GM18511 (cell line): ENCODE data around the gene EPYC.
A peak's percentile ranks its signal among the peaks of the same experiment; 100 is the strongest.

Experiments
- ATAC-seq: cut with Tn5 transposase; IDR thresholded peaks from one replicate; pipeline ENCODE4 v1.9.1; 2021; ENCODE audit warnings: mild to moderate bottlenecking, moderate library complexity; ENCODE audit not compliant: unreplicated experiment

EPYC gene

DNA sequence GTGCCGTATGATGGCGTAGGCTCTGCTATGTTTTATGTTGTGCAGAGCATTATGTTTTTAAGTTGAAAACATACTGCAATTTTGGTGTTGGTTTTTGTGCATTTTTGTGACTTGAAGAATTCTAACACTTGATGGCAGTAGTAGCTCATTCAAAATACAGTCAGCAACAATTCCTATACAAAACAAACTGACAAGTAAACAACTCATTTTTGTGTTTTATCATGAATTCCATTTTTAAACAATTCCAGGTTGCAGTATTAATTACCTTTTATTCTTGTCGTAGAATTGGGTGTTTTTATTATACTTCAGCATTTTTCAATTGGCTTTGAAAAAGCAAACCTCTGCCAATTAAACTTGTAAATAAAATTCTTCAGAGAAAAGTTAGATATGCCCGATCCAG lies 45.7 kb downstream of the EPYC start:
- ATAC-seq: no peak

DNA sequence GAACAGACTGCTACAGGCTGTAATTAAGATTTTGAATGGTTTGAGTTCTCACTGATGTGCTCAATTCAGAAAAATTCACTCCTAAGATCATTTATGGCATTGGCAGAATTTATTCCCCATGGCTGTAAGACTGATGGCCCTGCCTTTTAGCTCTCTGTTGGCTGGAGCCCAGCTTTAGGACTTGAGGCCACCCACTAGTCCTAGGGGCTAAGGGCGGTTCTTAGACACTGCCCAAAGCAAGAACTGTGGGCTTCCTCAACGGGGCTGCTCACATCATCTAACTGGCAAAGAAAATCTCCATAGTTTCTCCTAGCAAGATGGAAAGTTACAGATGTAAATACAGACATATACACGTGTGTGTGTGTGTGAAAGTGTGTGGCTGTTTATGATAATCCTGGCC lies 46.4 kb downstream of the EPYC start:
- no peak for ATAC-seq

DNA sequence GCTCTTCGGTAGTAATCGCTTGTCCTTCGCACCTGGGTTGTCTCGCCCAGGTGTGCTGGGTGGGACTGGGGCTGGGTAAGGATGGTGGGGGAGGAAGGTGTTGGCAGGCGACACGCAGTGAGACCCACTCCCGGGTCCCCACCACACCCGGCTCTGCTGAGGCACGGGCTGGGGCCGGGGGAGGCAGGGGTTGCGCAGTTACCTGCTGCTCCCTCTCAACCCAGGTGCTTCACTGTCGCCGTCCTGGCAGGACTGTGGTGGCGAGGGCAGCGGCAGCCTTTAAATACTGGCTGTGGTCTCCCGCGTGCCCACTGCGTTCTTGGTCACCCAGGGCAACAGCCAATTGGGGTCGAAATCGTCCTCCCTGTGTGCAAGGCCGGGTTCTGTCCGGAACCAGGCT lies 49.9 kb downstream of the EPYC start, which contains the start of gene CCER1:
Gene CCER1, minus strand, starts transcription at position 256 of the 400 bp plus-strand sequence. CDS start 434 bp downstream, outside the sequence.
- no peak for ATAC-seq

DNA sequence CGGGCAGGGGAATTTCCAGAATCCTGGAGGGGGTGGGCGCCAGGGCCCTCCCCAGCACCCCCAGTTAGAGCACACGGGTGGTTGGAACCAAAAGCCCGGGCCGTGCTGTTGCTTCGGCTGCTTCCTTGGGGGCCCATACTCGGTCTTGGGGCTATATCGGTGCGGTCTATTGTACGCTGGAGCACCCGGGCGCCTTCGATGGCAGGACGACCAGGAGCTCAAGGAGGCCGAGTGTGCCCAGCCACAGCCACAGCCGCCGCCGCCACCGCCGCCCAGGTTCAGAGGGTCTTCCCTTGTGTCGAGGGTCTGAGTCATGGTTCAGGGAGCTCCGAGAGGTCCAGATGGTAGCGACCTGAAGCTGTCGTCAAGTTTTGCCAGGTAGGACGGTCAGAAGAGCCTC lies 50.3 kb downstream of the EPYC start:
- ATAC-seq: no peak

DNA sequence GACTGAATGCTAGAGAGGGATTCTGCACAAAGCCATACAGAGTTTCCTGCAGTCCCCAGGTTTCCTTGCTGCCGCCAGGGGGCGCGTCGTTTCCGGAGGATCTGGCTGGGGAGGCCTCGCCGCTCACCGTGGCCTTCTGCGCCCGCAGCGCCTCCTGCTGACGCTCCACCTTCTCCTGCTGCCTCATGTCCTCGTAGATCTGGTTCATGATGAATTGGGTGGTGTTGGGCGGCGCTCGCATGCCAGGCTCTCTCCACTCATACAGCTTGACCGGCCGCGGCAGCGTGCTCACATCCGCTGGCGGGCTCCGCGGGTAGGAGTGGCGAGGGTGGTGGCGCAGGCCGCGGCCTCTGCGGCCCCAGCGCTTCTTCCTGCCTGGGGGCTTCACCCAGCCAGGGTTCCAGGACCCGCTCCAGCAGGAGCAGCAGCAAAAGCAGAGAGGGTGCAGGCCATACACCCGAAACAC lies 50.8 kb downstream of the EPYC start:
- ATAC-seq: peak; percentile 73

DNA sequence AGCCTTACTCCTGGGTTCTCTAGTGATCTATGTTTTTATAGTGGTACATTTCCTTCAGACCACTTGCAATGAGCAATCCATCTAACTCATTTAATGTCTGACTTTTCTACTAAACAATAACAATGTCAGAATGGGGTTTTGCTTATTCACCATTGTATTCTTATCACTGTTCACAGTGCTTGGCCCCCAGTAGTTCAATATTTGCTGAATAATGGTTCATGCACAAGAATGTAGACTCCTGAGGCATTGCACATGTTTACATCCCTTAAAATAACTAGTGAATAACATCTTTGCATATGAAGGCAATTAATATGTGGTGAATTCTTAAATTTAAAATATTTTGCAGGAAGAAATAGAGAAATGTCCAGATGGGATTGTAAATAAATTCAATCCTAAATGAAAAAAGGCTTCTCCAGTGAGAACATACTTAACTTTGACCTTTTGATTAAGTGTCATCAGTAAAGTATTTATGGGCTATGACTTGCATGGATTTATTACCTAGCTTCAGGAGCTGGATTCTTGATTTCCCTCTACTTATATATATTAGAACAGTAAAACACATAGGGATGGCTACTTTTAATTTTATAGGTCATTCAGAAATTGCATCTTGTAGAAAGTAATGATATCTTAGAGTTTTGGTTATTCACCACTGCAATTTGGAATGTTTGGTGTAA lies 53.2 kb downstream of the EPYC start:
- no peak for ATAC-seq

DNA sequence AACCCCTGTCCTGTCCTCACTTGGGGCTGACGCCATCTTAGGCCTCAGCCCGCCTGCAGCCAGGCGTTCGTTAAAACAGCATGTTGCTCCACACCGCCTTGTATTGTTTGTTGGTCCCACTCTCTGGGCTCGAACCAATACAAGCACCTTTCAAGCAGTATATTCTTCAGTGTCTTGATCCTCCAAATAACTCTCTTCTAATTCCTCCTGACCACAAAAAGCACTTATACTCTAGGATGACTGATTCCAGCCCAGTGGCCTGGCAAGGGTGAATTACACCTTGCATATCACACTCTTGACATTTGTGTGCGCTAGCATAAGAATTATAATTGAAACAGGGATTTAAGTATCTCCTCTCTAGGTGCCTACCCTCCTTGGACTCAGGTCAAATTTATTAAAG lies 56.9 kb downstream of the EPYC start:
- no peak for ATAC-seq

DNA sequence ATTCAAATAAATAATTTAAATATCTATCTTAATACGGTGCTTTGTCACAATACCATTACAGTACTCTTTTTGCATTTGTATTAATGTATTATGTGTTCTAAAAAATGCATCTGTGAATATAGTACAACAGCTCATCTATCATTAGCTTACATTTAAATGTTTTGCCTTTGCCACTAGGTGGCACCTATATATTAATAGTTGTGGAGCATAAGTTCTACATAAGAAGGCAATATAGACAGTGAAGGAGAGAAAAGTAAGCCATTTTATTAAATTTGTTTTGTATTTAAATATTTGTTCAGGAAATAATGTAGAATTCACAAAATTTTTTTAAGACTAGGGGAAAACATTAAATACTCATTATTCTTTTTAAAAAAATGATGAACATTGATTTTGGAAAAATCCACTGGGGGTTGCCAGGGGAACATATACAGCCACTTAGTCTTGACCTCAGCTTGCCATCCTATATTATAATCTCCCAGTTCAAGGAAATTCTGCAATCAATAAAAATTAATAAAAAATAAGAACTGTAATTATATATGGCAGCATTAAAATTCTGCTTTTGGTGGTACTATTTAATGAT lies 59.6 kb downstream of the EPYC start:
- ATAC-seq: peak; percentile 83

DNA sequence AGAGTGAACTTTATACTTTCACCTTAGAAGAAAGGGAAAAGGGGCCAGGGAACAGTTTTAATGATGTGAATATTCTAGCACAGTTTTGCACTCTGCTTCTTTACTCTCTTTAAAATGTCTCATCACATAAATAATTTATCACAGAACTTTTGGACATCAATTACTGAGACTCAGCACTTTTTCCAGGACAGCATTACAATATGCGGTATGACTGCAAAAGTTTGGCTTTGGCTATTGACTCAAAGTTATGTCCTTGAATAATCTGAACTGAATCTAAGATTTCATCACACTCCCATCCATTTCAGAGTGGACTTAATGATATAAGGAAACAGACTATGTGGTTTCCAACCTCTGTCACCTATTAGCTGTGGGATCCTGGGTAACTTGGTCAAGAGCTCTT lies 61.5 kb downstream of the EPYC start:
- no peak for ATAC-seq

DNA sequence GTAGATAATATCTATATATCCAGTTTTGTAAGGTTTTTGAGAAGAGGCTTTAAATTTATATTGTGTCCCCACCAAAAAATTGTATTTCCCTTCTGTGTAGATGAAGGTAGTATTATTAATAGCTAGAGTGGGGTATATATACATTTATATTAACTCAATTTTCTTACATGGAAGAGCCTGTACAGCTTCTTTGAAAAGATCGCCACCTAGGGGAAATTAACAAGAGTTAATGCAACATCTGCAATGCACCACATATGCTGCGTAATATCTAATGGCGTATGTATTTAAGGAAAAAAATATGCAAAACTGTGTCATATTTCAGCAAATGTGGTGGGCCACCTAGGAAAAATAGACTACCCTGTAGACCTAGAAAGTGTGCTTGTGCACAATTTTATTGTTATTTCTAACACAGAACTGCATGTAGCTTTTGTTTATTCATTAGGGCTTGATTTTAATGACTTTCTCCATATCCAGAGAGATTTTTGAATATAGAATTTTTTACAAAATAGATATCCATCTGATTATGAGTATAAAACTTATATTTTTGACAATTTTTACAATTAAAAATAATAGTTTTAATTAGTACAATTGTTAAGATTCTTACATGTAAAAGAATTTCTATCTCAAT lies 63.8 kb downstream of the EPYC start:
- peak; percentile 81 for ATAC-seq

DNA sequence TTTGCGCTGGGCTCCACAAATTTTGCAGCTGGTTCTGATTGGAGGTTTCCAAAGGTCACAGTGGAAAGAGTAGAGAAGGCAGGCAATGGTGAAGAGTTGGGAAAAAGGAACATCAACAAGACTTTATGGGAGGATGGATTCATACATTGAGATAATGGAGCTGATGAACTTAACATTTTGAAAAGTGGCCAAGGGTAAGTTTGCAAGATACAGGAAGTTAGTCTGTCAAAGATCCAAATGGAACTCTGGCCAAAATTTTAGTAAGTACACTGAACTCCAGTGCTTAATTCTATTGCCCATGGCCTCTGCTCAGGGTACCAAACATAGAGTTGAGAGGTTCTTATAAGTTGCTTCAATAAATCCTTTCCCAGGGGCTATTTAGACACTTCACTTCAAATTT lies 65.4 kb downstream of the EPYC start:
- ATAC-seq: no peak

DNA sequence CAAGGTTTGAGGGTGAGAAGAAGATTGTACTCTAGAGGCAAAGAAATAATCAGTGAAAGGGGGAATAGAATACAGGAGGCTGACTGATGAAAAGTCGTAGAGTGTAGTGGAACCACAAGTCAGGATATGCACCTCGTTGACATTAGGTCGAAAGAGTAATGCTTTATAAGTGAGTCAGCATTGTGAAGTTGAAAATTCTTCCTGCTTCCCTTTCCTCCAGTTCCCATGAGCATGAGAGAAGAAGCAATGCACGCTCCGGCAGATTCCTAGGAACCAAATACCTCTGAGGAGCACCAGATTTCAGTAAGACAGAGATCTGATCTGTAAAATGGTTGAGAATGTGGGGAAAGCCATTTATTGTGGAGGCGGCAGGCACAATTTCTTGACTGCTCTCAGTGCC lies 66.3 kb downstream of the EPYC start:
- ATAC-seq: no peak

DNA sequence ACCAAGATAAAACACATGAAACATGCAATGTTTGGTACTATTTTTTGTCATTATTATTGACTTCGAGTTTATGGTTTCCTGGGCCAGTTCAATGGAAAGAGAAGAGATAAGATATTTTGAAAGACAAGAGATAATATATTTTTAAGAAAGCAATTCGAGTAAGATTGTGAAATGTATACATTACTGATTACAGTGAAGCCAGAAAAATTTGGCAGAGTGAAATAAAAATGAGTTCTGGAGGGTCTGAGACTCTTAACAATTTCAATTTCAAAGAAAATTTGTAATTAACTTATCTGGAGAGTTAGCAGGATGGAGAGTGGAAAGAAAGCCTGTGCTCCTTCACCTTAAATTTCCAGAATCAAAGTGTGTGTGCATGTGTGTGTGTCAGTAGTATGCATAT lies 67.1 kb downstream of the EPYC start:
- no peak for ATAC-seq

DNA sequence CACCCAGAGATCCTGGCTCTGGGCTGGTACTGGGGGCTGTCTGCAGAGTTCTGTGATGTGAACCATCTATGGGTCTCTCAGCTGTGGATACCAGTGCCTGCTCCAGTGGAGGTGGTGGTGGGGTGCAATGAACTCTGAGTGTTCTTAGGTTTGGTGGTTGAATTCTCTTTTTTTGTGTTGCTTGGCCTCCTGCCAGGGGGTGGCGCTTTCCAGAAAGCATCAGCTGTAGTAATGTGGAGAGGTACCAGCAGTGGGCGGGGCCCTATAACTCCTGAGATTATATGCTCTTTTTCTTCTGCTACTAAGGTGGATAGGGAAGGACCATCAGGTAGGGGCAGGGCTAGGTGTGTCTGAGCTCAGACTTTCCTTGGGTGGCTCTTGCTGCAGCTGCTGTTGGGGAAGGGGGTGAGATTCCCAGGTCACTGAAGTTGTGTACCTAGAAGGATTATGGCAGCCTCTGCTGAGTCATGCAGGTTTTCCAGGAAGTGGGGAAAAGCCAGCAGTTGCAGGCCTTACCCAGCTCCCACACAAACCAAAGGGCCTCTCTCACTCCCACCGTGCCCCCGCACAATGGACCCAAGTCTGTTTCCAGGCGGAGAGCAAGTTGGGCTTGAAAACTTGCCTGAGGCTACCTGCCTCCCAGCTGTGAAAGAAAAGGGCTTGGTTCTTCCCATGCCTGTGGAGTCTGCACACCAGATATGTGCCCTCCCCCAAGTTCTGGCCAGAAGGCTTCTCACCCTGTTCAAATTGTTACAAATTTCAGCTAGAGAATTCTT lies 68.4 kb downstream of the EPYC start:
- ATAC-seq: no peak

DNA sequence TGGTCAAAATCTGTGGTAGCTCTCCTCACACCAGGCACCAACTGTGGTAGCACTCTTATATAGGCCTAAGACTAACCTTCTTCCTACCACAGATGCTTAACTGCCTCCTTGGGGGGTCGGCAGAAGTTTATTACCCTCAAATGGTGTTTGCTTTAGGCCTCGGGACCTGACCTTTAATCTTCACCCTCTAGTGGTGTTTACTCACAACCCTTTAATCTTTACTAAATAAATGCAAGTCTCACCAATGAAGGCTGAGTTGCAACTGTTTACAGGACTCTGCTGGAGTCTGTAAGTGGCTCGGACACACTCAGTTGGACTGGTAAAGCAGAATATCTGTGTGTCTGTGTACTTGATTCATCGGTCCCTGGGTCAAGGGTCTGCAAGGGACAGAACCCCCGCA lies 79.2 kb downstream of the EPYC start:
- ATAC-seq: no peak

DNA sequence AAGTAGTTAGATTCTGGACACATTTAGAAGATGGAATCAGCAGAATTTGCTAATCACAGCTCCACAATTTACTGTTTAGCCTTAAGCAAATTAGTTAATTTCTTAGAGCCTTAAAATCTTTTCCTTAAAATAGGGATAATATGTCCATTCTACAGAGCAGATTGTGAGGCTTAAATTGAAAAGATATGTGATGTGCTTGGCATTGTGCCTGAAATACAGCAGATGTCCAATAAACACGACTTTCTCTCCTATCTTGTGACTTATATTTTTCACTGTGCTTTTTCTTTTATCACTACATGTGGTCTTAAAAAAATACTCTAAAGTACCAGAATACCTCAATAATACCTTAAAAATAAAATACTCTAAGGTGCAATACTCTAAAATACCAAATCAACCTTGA lies 80.4 kb downstream of the EPYC start:
- ATAC-seq: no peak

DNA sequence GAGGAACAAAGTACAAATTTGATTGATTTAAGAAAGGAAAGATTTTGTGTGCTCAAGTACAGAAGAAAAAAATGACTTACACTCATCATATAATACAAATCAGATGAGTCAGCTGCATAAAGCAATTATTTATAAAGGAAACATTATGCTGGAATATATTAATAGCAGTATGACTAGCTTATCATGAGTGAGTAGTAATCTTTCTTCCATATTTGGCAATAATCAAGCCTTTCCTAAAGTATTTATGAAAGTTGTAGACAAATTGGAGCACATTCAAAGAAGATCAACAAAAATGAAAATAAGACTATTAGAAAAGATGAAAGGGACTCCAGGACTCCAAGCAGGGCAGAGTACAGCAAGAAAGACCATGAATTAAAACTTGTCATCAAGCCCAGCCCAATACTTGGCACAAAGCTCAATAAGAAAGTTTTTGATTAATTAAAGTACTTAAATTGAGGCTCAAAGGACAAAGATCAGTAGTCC lies 82.6 kb downstream of the EPYC start:
- ATAC-seq: no peak

DNA sequence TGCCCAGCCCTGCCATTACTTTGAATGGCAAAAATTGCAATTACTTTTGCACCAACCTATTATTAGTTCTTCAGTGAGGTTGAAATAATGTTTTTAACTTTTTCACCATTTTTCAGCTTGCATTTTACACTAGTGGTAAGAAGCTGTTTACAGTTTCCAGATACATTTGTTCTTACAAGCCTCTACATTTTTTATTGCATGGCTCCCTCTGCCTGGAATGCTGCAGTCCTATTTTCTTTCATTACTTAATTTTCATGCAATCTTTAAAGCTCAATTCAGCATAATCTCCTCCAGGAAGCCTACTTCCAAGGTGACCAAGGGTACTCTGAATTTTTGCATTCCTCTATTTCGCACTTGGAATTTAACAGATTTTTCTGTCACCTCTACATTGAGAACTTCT lies 83.2 kb downstream of the EPYC start:
- no peak for ATAC-seq

DNA sequence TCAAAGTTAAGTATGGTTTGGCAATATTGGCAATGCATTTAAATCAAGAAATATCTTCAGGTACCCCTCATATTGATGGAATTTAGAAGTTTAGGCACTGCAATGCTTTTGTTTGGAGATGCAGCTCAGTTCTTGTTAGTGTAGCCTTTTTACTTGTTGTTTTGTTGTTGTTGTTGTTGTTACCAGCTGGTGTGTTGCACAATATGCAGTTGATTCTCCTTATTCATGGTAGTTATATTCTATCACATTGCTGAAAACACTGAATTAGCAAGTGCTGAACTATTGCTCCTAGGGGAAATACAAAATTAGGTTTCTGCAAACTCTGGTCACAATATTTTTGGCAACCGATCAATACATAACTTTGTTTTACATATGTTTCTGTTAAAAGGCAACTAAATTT lies 84.5 kb downstream of the EPYC start:
- no peak for ATAC-seq

DNA sequence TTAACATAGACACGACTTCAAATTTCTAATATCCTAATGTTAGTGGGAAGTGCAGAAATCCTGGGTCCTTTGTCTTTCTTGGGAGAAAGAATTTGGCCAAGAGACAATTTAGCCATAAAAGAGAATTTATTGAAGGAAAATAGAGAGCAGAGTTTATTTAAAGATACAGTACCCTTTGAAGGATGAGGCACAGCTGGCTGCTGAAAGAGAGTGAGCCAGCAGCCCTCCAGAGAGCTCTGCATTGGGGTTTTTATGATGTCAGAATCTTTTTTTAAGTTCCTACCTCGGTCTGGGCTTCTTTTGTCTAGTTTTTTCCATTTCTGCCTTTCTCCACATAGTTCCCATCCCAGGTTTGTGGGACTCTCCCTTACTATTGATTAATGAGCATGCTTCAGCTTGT lies 87.3 kb downstream of the EPYC start:
- no peak for ATAC-seq

DNA sequence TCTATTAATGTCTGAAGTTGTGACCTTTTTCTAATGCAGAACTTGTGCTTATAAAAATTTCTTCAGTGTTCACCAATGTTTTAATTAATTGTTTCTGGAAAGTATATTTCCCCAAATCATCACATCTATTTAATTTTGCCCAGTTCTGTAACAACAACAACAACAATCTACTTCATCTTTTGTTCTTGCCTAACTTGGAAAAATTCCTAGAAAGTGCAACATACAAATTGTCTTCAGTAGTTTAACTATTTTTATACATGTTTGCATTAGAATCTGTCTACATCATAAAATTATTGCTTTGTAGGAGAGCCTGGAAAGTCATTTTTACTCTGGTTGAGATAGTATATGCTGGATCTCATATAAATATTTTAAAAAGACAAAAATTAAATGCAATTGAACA lies 88.3 kb downstream of the EPYC start:
- ATAC-seq: no peak

DNA sequence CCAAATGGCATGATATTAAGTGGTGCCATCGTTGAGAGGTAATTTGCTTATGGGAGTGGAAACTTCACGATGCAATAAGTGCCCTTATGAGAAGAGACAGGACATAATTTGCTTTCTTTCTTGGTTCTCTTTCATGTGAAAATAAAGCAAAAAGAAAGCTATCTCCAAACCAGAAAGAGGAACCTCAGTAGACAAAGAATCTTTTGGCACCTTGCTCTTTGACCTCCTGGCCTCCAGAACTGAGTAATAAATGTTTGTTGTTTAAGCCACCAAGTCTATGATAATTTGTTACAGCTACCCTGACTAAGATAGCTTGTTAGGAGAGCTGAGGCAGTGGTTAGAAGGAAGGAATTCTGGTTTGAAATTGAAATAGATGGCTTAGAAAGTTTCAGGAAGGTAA lies 89.4 kb downstream of the EPYC start:
- no peak for ATAC-seq
